SKM-1 treated with dmso at 0.1 percent for 144 hours (cell line): Measurements from ENCODE around the gene FAAP20.

ENCODE experiments used
- DNase-seq: peaks from one replicate; lab custom pipeline; 2025; ENCODE audit not compliant: unreplicated experiment; lab: John Stamatoyannopoulos, UW

FAAP20 gene

GRCh38 chr1:2180297-2181245, 14.0 kb downstream of the FAAP20 start:
- no peak for DNase-seq

- DNase-seq, result no peak
These were observed 15.1 kb downstream of the FAAP20 start for GRCh38 chr1:2179283-2180013.

GRCh38 chr1:2178875-2179274, 15.7 kb downstream of the FAAP20 start:
- DNase-seq, result no peak

- no peak for DNase-seq
These were observed 16.5 kb downstream of the FAAP20 start for GRCh38 chr1:2177946-2178538.

- DNase-seq, result no peak
These were observed 17.0 kb downstream of the FAAP20 start for GRCh38 chr1:2177541-2177940.

- DNase-seq, result no peak
These were observed 18.0 kb downstream of the FAAP20 start for GRCh38 chr1:2176615-2177014.

GRCh38 chr1:2175681-2176454, 18.7 kb downstream of the FAAP20 start:
- DNase-seq, result no peak

GRCh38 chr1:2175055-2175414, 19.5 kb downstream of the FAAP20 start:
- DNase-seq, result no peak

GRCh38 chr1:2174348-2175054, 20.1 kb downstream of the FAAP20 start:
- DNase-seq, result peak; percentile 13

- no peak for DNase-seq
These were observed 20.8 kb downstream of the FAAP20 start for GRCh38 chr1:2173546-2174347.

- DNase-seq, result no peak
These were observed 21.9 kb downstream of the FAAP20 start for GRCh38 chr1:2172551-2173146.

- DNase-seq, result no peak
These were observed 22.6 kb downstream of the FAAP20 start for GRCh38 chr1:2172012-2172411.

- DNase-seq, result no peak
These were observed 24.4 kb downstream of the FAAP20 start for GRCh38 chr1:2170211-2170610.

- DNase-seq, result no peak
These were observed 25.3 kb downstream of the FAAP20 start for GRCh38 chr1:2169200-2169836.

- no peak for DNase-seq
These were observed 26.0 kb downstream of the FAAP20 start for GRCh38 chr1:2168535-2168934.

GRCh38 chr1:2168090-2168489, 26.5 kb downstream of the FAAP20 start:
- no peak for DNase-seq

- DNase-seq, result no peak
These were observed 27.9 kb downstream of the FAAP20 start for GRCh38 chr1:2166695-2167094.

GRCh38 chr1:2166254-2166653, 28.3 kb downstream of the FAAP20 start:
- no peak for DNase-seq

- no peak for DNase-seq
These were observed 28.9 kb downstream of the FAAP20 start for GRCh38 chr1:2165646-2166045.
